ENCODE results near the gene PDE1C.
A peak's percentile ranks its signal among the peaks of the same experiment; 100 is the strongest.

PDE1C gene

GRCh38 chr7:32071466-32072091 lies 1.4 kb upstream of the PDE1C start:
- in situ Hi-C loops (cut with HindIII; ENCODE audit: low sequenced_read_pairs): no loop called here
- TF ChIP-seq CTCF (IDR thresholded peaks at IDR 0.05; ENCODE audit: low read depth, low read length): no peak
- DNase-seq (ENCODE audit: low read depth, low spot score): no peak
- H3K4me3 ChIP-seq (ENCODE audit: low read depth, low read length): peak overlapping the region; percentile 73

GRCh38 chr7:32070051-32070405 lies 179 bp downstream of the PDE1C start:
- peak; percentile 18 for DNase-seq (ENCODE audit: low read depth, low spot score)
- in situ Hi-C loops (cut with HindIII; ENCODE audit: low sequenced_read_pairs): no loop called here
- peak overlapping the region; percentile 73 for H3K4me3 ChIP-seq (ENCODE audit: low read depth, low read length)
- no peak for TF ChIP-seq CTCF (IDR thresholded peaks at IDR 0.05; ENCODE audit: low read depth, low read length)

GRCh38 chr7:32069116-32069650 lies 1.0 kb downstream of the PDE1C start:
- in situ Hi-C loops (cut with HindIII; ENCODE audit: low sequenced_read_pairs): no loop called here

GRCh38 chr7:32068411-32069101 lies 1.7 kb downstream of the PDE1C start:
- peak overlapping the region; percentile 73 for H3K4me3 ChIP-seq (ENCODE audit: low read depth, low read length)
- in situ Hi-C loops (cut with HindIII; ENCODE audit: low sequenced_read_pairs): no loop called here
- peak; percentile 12 for DNase-seq (ENCODE audit: low read depth, low spot score)
- TF ChIP-seq CTCF (IDR thresholded peaks at IDR 0.05; ENCODE audit: low read depth, low read length): no peak

More at GRCh38 chr7:32069116-32069650, 1.0 kb downstream of the PDE1C start:
- TF ChIP-seq CTCF (IDR thresholded peaks at IDR 0.05; ENCODE audit: low read depth, low read length): no peak
- H3K4me3 ChIP-seq (ENCODE audit: low read depth, low read length): peak overlapping the region; percentile 73
- no peak for DNase-seq (ENCODE audit: low read depth, low spot score)

- TF ChIP-seq CTCF (IDR thresholded peaks at IDR 0.05; ENCODE audit: low read depth, low read length): no peak
- H3K4me3 ChIP-seq (ENCODE audit: low read depth, low read length): no peak overlapping the region
- no peak for DNase-seq (ENCODE audit: low read depth, low spot score)
- in situ Hi-C loops (cut with HindIII; ENCODE audit: low sequenced_read_pairs): no loop called here
Measured at GRCh38 chr7:32066441-32066840, 3.8 kb downstream of the PDE1C start.

GRCh38 chr7:32063614-32064013 lies 6.6 kb downstream of the PDE1C start:
- no peak overlapping the region for H3K4me3 ChIP-seq (ENCODE audit: low read depth, low read length)
- no peak for TF ChIP-seq CTCF (IDR thresholded peaks at IDR 0.05; ENCODE audit: low read depth, low read length)
- in situ Hi-C loops (cut with HindIII; ENCODE audit: low sequenced_read_pairs): no loop called here
- no peak for DNase-seq (ENCODE audit: low read depth, low spot score)

Measured in astrocyte of the spinal cord (primary cell).